Stimulated activated CD8-positive, alpha-beta memory T cell treated with anti-CD3 and anti-CD28 coated beads, Interleukin-4, amount 100 ng/mL, for 48 hours (primary cell): ENCODE data around the gene ANGPTL8.

Experiments
- DNase-seq: peaks from one replicate; pipeline ENCODE4 v3.0.0-alpha.2; 2020

Gene ANGPTL8

DNA sequence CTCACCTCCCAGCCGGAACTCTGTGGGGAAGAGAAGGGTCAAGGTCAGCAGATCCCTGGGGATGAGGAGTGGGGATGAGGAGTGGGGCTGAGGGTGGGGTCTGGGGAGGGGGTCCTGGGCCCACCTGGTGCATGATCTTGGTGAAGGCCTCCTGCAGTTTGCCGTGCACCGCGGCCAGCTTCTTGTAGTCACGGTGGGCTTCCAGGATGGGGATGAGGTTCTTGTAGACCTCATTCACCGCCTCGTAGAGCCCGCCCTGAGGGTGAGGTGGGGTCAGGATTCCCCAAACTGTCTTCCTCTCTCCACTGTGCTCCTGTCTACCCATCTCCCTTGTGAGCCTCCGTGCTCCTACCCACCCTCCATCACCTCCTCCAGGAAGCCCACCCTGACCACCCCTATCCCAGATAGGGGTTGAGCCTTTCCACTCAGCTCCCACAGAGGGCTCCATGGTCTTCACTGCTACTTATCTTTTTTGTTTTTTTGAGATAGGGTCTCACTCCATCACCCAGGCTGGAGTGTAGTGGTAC lies 35.3 kb upstream of the ANGPTL8 start:
- no peak for DNase-seq

DNA sequence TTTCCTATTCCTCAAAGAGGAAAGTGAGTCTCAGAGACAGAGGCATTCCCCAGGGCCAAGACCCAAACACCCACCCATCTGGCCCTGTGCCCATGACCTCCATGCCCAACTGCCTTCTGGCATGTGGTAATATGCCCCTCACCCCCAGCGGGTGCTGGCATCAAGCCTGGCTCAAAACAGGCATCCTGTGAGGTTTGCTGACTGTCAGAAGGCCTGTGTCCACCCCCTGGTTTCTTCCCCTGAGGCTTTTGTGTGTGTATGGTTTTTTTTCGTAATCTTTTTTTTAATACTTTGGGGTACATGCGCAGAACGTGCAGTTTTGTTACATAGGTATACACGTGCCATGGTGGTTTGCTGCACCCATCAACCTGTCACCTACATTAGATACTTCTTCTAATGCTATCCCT lies 34.5 kb upstream of the ANGPTL8 start:
- no peak for DNase-seq

DNA sequence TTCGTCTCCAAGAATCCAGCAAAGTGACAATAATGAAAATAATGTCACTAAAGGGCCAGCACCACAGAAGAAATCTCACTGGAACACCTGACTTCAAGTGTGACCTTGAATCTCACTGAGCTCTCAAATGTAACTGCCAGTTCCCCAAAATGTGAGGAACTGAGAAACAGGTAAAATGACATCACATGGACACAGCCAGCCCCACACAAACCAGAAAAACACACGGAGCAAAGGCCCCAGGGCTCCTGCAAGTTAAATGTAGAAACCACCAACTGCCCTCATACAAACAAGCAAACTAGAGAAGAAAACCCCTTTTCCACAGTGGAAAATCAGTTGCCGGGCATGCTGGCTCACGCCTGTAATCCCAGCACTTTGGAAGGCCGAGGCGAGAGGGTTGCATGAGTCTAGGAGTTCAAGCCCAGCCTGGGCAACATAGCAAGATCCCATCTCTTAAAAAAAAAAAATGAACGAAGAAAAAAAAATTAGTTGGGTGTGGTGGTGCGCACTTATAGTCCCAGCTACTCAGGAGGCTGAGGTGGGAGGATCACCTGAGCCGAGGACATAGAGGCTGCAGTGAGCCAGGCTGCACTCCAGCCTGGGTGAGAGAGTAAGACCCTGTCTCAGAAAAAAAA lies 33.4 kb upstream of the ANGPTL8 start:
- DNase-seq = no peak

DNA sequence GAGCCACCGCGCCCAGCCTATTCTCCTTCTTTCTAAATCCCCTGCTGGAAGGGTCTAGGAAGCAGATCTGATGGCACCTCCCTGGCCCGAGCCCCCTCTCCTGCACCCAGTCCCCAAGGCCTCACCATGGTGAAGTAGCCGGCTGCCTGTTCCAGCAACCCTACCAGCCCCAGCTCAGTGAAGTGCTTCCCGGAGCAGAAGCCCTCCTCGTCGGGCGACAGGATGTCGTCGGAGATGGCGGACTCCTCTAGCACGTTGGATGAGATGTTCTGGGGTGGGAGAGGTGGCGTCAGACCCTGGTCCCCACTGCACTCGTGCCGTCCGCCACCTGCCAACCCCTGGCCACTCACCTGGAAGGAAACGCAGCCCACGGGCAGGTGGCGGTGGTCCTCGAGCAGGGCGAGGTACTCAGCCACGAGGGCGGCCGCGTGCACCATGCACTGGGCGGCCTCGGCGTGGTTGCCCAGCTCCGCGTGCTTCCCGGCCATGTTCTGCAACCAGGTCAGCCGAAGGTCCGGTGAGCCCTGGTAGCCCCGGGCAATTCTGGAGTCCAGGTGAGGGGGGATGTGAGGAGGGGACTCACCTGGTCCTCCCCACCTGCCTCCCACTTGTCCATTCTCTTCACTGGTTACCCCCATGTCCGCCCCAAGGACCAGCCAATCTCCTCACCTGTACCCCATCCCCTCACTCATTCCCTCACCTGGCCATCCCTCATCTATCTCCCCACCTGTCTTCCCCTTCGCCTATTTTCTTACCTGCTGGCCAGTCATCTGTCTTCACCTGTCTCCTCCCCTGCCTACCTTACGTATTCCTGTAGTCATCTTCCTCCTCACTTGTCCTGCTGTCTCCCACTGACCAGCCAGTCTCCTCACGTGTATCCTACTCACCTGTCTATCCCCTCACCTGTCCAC lies 30.6 kb upstream of the ANGPTL8 start:
- no peak for DNase-seq

DNA sequence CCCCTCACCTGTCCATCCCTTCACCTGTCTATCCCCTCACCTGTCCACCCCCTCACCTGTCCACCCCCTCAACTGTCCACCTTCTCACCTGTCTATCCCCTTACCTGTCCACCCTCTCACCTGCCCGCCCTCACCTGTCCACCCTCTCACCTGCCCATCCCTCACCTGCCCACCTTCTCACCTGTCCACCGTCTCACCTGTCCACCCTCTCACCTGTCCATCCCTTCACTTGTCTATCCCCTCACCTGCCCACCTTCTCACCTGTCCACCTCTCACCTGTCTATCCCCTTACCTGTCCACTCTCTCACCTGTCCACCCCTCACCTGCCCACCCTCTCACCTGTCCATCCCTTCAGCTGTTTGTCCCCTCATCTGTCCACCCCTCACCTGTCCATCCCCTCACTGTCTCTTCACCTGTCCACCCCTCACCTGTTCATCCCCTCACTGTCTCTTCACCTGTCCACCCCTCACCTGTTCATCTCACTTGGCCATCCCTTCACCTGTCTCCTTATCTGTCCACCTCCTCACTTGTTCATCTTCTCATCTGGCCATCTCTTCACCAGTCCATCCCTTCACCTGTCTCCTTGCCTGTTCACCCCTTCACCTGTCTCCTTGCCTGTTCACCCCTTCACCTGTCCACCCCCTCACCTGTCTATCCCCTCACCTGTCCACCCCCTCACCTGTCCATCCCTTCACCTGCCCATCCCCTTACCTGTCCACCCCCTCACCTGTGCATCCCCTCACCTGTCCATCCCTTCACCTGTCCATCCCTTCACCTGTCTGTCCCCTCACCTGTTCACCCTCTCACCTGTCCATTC lies 29.4 kb upstream of the ANGPTL8 start:
- DNase-seq = no peak

DNA sequence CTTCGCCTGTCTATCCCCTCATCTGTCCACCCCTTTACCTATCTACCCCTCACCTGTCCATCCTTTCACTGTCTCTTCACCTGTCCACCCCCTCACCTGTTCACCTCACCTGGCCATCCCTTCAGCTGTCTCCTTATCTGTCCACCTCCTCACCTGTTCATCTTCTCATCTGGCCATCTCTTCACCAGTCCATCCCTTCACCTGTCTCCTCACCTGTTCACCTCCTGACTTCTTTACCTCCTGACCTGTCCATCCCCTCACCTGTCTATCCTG lies 28.8 kb upstream of the ANGPTL8 start:
- no peak for DNase-seq

DNA sequence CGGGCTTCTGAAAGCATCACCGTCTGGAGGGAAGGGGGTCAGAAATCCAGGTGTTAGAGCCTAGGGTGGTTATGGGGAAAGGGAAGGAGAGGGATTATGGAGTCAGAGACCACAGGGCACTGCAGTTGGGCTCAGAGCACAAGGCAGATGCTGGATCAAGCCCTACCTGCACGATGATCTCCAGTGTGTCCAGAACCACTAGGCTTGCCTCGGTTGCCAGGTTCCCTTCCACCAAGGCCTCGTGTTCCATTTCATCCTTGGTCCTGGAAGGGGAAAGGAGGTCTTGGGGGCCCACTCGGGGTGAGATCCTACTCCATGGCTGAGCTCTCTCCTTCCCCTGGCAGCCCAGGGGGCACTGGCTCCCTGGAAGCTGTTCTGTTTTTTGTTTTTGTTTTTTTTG lies 25.0 kb upstream of the ANGPTL8 start:
- DNase-seq = no peak

DNA sequence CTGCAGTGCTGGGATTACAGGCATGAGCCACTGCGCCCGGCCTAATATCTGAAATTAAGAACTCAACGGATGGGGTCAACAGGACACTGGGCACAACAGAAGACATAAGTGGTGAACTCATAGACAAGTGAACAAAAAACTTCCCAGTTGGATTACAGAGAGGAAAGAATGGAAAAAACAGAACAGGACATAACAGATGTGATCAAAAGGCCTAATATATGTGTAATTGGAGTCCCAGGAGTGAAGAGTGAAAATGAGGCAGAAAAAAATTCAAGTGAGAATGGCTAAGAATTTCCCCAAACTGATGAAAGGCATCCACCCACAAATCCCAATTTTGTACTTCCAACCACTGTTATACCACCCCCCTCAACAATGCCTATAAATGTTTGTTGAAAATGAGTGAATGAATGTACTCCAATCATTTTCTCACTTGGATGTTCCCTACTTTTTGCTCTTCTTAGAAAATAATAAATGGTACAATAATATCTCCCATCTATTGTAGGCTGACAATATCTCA lies 18.3 kb upstream of the ANGPTL8 start:
- DNase-seq = no peak

DNA sequence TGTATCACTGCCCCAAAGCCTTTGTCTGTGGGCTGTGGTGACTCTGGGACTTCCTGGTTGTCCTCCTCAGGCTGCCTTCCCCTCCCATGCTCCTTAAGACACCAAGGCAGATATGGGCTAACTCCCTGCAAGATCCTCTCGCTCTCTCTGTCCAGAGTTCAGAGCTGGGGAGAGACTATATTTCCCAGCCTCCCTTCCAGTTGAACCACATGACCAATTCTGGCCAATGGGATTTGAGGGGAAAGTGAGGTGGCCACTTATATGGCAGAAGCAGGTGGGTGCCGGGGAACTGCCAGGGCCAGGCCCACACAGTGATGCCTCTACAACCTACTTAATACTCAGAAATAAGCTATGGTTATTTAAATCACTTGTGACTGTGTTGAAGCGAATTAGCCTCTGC lies 16.2 kb upstream of the ANGPTL8 start:
- DNase-seq = no peak

DNA sequence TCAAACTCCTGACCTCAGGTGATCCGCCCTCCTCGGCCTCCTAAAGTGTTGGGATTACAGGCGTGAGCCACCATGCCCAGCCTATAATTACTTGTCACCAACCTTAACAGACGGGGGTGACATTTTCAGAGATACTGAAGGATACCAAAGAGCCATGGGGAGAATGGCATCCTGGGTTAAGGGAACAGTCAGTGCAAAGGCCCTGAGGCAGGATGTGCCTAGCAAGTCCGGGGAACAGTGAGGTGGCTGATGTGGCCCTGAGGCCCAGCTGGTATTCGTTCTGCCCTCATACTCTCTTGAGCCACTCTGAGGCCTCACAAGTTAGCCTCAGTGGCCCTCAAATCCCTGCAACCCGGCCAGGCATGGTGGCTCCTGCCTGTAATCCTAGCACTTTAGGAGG lies 15.0 kb upstream of the ANGPTL8 start:
- no peak for DNase-seq

DNA sequence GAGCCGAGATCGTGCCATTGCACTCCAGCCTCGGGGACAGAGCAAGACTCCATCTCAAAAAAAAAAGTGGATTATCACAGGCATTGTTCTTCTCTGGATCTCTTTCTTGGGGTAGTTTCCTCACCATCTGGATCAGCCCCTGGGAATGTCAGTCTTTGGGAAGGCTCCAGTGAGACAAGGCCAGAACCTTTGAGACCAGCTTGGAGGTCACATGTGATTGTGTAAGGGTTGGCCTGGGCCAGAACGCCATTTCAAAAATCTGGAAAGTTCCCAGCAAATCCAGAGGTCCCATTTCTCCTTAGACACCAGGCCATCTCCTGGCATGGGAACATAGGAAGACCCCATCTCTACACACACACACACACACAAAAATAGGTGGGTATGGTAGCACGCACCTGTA lies 14.2 kb upstream of the ANGPTL8 start:
- DNase-seq = no peak

DNA sequence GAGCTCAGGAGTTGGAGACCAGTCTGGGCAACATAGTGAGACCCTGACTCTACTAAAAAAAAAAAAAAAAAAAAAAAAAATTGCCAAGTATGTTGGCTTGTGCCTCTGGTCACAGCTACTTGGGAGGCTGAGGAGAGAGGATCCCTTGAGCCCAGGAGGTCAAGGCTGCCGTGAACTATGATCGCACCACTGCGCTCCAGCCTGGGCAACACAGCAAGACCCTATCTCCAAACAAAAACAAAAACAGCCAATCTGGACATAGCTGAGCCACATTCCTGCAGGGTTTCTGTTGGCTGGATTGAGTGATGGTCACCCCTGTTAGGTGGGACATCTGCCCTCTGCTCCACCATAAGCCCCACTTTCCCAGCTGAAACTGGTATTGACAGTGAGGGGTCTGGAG lies 13.6 kb upstream of the ANGPTL8 start:
- no peak for DNase-seq

DNA sequence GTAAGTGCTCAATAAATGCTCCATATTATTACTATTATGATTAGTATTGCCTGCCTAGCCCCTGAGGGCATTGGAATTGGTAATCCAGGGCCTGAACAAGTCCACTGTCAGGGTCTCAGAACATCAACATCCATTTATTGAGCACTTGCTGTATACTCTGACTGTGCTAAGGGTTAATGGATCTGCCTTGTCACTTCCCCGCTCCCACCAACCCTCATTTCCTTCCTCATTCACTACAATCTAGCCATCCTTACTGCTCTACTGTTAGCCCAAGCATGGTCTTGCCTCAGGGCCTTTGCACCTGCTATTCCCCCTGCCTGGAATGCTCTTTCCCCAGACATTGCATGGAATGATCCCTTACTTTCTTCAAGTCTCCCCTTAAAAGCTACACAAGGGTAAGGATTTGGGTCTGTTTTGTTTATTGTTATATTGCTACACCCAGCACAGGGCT lies 12.7 kb upstream of the ANGPTL8 start:
- no peak for DNase-seq

DNA sequence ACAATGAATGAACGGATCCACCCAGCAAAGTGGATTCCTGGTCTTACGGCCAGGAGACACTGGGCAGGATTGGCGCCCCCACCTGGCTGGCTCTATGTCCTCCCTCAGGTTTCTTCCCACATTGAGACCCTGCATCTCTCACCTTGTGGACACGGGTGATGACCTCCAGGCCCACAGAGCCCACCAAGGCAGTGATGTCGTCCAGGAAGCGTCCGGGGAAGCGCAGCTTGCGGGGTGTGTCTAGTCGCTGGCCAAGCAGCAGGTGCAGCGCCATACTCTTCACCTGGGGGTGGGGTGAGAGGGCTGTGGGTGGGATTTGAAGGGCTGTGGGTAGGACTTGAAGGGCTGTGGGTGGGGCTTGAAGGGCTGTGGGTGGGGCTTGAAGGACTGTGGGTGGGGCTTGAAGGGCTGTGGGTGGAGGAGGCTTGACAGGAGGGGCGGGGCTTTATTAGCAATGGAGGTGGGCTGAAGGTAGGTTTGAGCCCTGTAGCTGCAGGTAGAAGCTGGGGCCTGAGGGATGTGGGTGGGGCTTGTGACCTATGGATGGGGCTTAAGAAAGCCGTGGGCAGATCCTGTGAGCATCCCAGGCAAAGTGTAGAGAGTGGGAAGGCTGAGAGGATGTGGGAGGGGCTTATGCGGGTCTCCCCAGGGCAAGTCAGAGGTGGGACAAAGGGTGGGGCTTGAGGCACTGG lies 12.1 kb upstream of the ANGPTL8 start:
- DNase-seq = peak; percentile 50

DNA sequence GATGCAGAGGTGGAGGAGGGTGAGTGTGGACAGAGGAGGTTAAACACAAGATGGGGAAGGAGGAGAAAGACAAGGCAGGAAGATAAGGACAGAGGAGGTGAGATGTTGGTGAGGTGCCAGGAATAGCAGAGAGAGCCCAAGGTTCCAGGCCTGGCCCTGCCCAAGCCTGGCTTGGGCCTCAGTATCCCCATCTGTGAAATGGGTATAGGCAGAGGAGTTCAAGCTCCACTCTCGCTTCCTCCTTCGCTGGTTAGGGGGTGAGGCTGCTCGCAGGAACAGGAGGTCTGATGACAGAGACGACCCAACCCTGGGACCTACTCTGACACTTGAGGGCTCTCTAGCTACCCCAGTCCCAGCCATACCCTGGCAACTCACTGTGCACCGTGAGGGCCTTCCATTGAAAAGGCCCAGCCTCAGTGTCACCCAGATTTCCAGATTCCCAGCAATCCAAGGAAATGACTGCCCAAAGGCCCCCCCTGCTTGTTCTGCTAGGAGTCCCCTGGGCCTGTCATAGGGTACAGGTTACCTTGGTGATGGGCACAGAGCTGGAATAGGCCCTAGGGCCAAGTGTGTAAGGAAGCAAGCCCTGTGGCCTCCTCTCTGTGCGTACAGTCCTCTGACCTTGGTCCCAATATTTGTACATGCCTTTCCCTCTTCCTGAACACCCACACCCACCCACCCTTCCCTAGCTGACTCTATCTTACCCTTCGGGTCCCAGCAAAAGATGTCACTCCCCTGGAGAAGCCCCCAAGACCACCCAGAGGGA lies 8.6 kb upstream of the ANGPTL8 start:
- no peak for DNase-seq

DNA sequence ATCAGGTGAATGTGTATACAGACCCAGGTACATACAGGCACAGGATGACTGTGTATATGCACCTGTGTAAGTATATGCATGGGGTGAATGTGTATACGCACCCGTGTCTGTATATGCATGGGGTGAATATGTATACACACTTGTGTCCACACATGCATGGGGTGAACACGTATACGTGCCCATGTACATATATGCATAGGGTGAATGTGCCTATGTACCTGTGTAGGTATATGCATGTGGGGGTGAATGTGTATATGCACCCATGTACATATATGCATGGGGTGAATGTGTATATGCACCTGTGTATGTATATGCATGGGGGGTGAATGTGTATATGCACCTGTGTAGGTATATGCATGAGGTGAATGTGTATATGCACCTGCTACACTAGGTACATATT lies 6.9 kb upstream of the ANGPTL8 start:
- DNase-seq = no peak

DNA sequence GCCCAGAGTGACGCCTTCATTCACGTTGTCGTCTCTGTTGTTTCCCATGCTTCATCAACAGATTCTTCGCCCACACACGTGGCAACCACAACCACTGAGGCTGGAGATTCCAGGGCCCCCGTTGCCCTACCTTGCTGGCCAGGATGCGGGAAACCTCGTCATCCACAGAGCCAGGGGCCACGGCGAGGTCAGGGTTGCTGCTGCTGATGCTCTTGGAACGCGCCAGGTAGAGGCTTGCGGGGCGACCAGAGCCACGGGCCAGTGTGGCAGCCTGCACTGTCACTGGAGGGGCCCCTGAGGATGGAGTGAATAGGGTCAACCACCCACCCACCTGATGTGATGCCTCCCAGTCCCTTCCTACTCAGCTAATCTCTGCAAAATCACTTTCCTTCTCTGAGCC lies 6.3 kb upstream of the ANGPTL8 start:
- DNase-seq = no peak

DNA sequence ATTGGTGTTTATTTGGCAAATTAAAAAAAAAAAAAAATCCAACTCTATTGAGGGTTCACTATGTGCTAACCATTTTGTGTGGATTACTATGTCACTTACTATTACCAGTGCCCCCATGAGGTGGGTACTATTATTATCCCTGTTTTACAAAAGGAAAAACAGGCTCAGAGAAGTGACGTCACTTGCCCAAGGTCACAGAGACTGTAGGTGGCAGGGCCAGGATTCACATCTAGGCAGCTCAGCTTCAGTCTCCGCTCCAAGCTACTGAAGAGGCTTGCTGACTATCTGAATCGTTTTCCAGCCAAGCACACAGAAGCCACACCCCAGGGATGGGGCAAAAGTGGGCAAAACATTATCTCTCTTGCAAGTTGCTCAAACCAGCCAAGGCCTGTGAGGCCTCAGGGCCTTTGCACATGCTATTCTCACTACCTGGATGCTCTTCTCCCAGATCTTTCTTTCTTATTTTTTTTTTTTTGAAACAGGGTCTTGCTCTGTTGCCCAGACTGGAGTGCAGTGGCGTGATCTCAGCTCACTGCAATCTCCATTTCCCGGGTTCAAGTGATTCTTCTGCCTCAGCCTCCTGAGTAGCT lies 4.8 kb upstream of the ANGPTL8 start:
- no peak for DNase-seq

DNA sequence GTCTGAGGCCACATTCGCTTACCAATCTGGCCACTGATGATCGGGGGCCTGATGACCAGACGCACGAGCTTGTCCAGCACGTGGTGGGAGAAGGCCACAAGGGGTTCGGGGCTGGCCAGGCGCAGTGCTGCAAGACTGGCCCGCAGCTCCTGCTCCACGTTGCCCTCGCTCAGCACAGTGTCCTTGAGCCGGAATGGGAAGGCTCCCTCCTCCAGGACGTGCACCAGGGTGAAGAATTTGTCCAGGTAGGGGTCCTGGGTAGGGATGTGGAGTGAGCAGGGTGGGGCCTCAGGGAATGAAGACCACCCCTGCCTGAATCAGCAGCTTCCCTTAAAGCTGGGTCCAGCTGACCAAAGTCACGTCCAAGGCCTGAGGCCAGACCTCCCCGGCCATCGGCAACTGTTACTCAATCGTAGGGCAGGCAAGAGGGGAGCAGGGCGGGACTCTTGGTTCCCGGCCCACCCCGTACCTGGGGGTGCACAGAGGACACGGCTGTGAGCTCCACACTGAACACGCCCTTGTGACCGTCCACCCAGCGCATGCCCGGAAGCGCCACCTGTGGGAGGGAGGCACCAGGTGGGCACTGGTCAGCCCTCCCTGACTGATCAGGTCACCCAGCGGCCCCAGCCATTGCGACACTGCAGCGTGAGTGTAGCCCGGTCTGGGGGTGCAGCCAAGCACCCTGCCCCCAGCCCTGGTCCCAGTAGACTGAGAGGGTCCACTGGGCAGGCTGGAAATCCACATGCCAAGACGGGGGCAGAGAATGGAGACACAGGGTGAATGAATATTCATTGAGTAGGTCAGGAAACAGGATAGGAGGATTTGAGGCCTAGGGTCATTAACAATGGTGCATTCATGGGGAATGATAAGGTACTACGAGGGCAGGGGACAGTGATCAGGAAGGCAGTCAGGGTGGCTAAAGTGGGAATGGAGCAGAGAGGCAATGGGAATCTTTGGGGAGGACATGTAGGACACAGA lies 2.8 kb upstream of the ANGPTL8 start:
- DNase-seq = no peak

DNA sequence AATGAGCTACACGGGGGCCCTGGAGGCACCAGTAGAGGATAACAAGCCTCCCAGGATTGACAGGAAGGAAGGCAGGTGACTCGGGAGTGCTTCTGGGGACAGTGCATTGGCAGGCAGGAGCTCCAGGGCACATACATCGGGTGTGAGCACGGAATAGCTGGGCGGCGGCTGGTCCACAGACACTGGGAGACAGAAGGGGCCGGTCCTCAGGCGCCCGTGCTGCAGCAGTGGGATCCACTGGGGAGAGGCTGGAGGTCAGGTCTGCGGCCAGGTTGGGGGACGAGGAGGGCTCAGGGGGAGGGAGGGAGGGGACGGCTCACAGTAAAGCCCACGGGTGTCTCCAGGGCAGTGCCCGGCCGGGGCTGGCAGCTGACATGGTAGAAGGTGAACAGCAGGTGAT lies 2.1 kb upstream of the ANGPTL8 start:
- no peak for DNase-seq
